Smooth muscle cell (in vitro differentiated cells): Measurements from ENCODE around the gene CAPN10. TPM values are rescaled to one million over a fixed set of nuclear protein-coding genes. Genes with fewer than 3 reads are reported as not detected.
A peak's percentile ranks its signal among the peaks of the same experiment; 100 is the strongest.

Experiments
- DNase-seq: peaks from one replicate; lab custom pipeline; 2025; ENCODE audit not compliant: unreplicated experiment; lab: John Stamatoyannopoulos, UW
- H2AFZ ChIP-seq: fragments of 200-600 bp; sonication (generic); 2 replicates; pipeline ENCODE4 v1.6.0; 2016; ENCODE audit warnings: antibody characterized with exemption, low read depth, mild to moderate bottlenecking
- H3F3A ChIP-seq: fragments of 200-600 bp; sonication (generic); 2 replicates; pipeline ENCODE4 v1.6.0; 2017; ENCODE audit warnings: antibody characterized with exemption, low read depth
- H3K27ac ChIP-seq: fragments of 200-600 bp; sonication (generic); 2 replicates; pipeline ENCODE4 v1.5.1; 2016; ENCODE audit warnings: low read depth, mild to moderate bottlenecking
- H3K27me3 ChIP-seq: fragments of 200-600 bp; sonication (generic); 2 replicates; pipeline ENCODE4 v1.6.1; 2016; ENCODE audit warnings: low read depth, mild to moderate bottlenecking
- H3K36me3 ChIP-seq: fragments of 200-600 bp; sonication (generic); 2 replicates; pipeline ENCODE4 v1.5.1; 2016; ENCODE audit warnings: low read depth
- H3K4me1 ChIP-seq: fragments of 200-600 bp; sonication (generic); 2 replicates; pipeline ENCODE4 v1.5.1; 2016; ENCODE audit warnings: low read depth
- H3K4me2 ChIP-seq: fragments of 200-600 bp; sonication (generic); 2 replicates; pipeline ENCODE4 v1.6.0; 2016; ENCODE audit warnings: mild to moderate bottlenecking
- H3K4me3 ChIP-seq: fragments of 200-600 bp; sonication (generic); 2 replicates; pipeline ENCODE4 v1.5.1; 2016; ENCODE audit warnings: mild to moderate bottlenecking
- H3K79me2 ChIP-seq: fragments of 200-600 bp; sonication (generic); 2 replicates; pipeline ENCODE4 v1.6.0; 2016; ENCODE audit warnings: low read depth, mild to moderate bottlenecking
- H3K9ac ChIP-seq: fragments of 200-600 bp; sonication (generic); 2 replicates; pipeline ENCODE4 v1.6.0; 2016; ENCODE audit warnings: low read depth
- H3K9me3 ChIP-seq: fragments of 200-600 bp; sonication (generic); replicated peaks from 2 replicates; pipeline ENCODE4 v1.5.1; 2016; ENCODE audit warnings: low read depth
- H4K20me1 ChIP-seq: fragments of 200-600 bp; sonication (generic); 2 replicates; pipeline ENCODE4 v1.6.0; 2016; ENCODE audit warnings: low read depth
- WGBS: methylation state at CpG from one replicate; pipeline ENCODE4 v1.1.7; 2016; ENCODE audit warnings: low lambda C conversion rate; 5-methylcytosine and 5-hydroxymethylcytosine counted together
- polyA plus RNA-seq: library from polyadenylated mRNA; unstranded; fragments of >200 nt; fragmentation: Nextera tagmentation; extraction: Ambion mirVana; gene quantifications from 2 replicates; pipeline ENCODE4 v1.2.1, GENCODE V29; 2016
- total RNA-seq: library from RNA; depleted of rRNA; stranded (reverse); fragments of >200 nt; gene quantifications from 2 replicates; pipeline ENCODE4 v1.2.3, GENCODE V29; 2014
- TF ChIP-seq, protein P1 (sequence below): fragments of 200-600 bp; sonication (generic); IDR thresholded peaks from 2 replicates; pipeline ENCODE4 v1.5.1; 2017; ENCODE audit warnings: borderline replicate concordance, mild to moderate bottlenecking, antibody characterized with exemption; ENCODE audit not compliant: insufficient read depth, poor library complexity, severe bottlenecking

Gene CAPN10
- total and polyA plus RNA-seq, 2 experiments from 2014 or later = 6.6 to 17.0 TPM

DNA sequence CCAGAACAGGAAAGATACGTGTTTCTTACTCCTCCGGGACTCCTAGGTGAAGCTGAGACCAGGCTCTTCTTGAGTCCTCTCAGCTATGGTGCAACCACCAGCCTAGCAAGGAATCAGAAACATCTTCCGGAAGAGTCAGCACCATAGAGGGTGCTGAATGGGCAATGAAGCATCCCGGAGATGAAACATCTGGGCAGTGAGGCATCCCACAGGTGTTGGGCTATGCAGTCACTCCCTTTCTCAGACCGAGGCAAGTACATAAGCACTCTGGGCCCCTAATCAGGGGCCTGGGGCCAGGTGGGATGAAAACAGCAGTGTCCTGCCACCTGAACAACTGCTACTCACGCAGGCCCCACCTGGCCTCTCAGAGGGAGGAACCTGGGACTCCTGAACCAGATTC, 1.4 kb upstream of the CAPN10 start:
- 94% methylated on average over 6 of the region's 6 CpGs for WGBS
- H3K4me1 ChIP-seq = peaks cover 23% of the 10 kb centered on the region
- H3K9ac ChIP-seq = peak overlapping the region; percentile 94
- TF ChIP-seq, protein P1, sequence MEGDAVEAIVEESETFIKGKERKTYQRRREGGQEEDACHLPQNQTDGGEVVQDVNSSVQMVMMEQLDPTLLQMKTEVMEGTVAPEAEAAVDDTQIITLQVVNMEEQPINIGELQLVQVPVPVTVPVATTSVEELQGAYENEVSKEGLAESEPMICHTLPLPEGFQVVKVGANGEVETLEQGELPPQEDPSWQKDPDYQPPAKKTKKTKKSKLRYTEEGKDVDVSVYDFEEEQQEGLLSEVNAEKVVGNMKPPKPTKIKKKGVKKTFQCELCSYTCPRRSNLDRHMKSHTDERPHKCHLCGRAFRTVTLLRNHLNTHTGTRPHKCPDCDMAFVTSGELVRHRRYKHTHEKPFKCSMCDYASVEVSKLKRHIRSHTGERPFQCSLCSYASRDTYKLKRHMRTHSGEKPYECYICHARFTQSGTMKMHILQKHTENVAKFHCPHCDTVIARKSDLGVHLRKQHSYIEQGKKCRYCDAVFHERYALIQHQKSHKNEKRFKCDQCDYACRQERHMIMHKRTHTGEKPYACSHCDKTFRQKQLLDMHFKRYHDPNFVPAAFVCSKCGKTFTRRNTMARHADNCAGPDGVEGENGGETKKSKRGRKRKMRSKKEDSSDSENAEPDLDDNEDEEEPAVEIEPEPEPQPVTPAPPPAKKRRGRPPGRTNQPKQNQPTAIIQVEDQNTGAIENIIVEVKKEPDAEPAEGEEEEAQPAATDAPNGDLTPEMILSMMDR = no peak
- no peaks in the 10 kb centered on the region for H3K9me3 ChIP-seq
- peaks cover 78% of the 10 kb centered on the region for H3K79me2 ChIP-seq
- no peak overlapping the region for H2AFZ ChIP-seq
- peak overlapping the region; percentile 92 for H3K4me3 ChIP-seq
- H3K27ac ChIP-seq = peak overlapping the region; percentile 75
- H3K4me2 ChIP-seq = peak overlapping the region; percentile 97
- no peaks in the 10 kb centered on the region for H3K27me3 ChIP-seq
- no peaks in the 10 kb centered on the region for H3K36me3 ChIP-seq
- H3F3A ChIP-seq = peaks cover 10% of the 10 kb centered on the region
- peaks cover 59% of the 10 kb centered on the region for H4K20me1 ChIP-seq
- DNase-seq = no peak

- Histone ChIP-seq H3K79me2 (peaks cover 78% of the 10 kb centered on the region), H3K27me3 (no peaks in the 10 kb centered on the region), H3K4me3 (peak overlapping the region; percentile 92), H3K36me3 (no peaks in the 10 kb centered on the region), H3K4me1 (peaks cover 23% of the 10 kb centered on the region), H2AFZ (peak overlapping the region; percentile 96), H3K9ac (peak overlapping the region; percentile 94), H3F3A (peaks cover 7% of the 10 kb centered on the region), H3K9me3 (no peaks in the 10 kb centered on the region), H3K4me2 (peak overlapping the region; percentile 97), H4K20me1 (peaks cover 54% of the 10 kb centered on the region), H3K27ac (peak overlapping the region; percentile 75)
- WGBS = 9% methylated on average over 20 of the region's 20 CpGs
- DNase-seq = no peak
- TF ChIP-seq, protein P1 = no peak
Observed at GRCh38 chr2:240585681-240586197, 795 bp upstream of the CAPN10 start.

DNA sequence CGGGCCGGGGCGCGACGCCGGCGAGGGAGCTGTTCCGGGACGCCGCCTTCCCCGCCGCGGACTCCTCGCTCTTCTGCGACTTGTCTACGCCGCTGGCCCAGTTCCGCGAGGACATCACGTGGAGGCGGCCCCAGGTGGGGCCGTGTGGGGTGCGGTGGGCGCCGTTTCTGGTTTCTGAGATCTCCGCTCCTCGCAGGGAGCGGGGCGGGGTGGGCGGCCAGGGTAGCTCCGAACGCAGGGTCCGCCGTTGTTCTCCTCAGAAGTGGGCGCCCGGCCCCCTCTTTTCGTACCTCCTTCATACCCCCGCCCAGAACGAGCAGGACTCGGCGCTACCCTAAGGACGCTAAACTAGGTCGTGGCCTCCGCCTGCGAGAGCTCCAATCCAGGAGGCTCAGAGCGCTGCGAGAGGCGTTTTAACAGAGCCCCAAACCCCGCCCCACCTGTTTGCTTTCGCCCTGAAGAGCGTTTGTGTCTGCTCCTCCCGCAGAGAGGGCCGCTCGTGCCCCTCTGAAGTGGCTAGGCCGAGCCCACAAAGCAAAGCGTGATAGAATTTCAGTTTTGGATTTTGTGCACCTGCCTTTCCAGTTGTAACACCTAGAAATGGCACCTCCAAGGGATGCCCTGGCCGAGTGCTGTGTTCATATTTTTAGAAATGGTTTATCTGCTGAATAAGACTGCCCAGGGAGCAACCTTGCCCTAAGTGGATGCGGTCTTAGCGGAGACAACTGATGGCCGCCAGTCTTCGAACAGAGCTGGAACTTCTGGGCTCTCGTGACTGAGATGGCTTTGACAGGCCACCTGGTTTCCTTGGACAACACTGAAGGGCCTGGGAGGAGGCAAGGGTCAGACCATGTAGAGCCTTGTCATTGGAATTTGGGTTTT, 626 bp downstream of the CAPN10 start:
- no peak for DNase-seq
- Histone ChIP-seq H3K9ac (peak overlapping the region; percentile 51), H3K4me1 (peaks cover 23% of the 10 kb centered on the region), H3K27me3 (no peaks in the 10 kb centered on the region), H4K20me1 (peaks cover 51% of the 10 kb centered on the region), H2AFZ (peak overlapping the region; percentile 96), H3K4me2 (peak overlapping the region; percentile 97), H3F3A (no peaks in the 10 kb centered on the region), H3K9me3 (no peaks in the 10 kb centered on the region), H3K4me3 (peak overlapping the region; percentile 92), H3K36me3 (no peaks in the 10 kb centered on the region), H3K79me2 (peaks cover 68% of the 10 kb centered on the region), H3K27ac (no peak overlapping the region)
- TF ChIP-seq, protein P1 = no peak
- 5% methylated on average over 45 of the region's 62 CpGs for WGBS
